SK-N-SH (cell line): ENCODE results near the gene PNMA1. TPM values are rescaled to one million over a fixed set of nuclear protein-coding genes. Genes with fewer than 3 reads are reported as not detected.

Source experiments
- CTCF ChIA-PET: fragments of 300-600, 350-600 bp; formaldehyde crosslinking; extraction: SDS; loops from one replicate; lab custom pipeline; 2021; lab: Yijun Ruan, JAX
- POLR2A ChIA-PET: fragments of 350-600 bp; sonication (Branson Sonifier 250); formaldehyde crosslinking; extraction: SDS; loops from one replicate; lab custom pipeline; 2020; ENCODE audit warnings: antibody characterized with exemption, inconsistent platforms; lab: Yijun Ruan, JAX
- DNase-seq: peaks from one replicate; pipeline ENCODE4 v3.0.0; 2012
- H2AFZ ChIP-seq: fragments of 200-600 bp; sonication (generic); 2 replicates; pipeline ENCODE4 v1.8.1; 2016; ENCODE audit warnings: antibody characterized with exemption, mild to moderate bottlenecking, low read depth
- H3F3A ChIP-seq: fragments of 200-600 bp; sonication (generic); replicated peaks from 2 replicates; pipeline ENCODE3; 2016; ENCODE audit warnings: antibody characterized with exemption, mild to moderate bottlenecking; ENCODE audit not compliant: insufficient read depth
- H3K27ac ChIP-seq, 2 experiments: fragments of 200-500 bp in 1 of 2; fragments of 200-600 bp in 1 of 2; sonication (Bioruptor generic) in 1 of 2; sonication (generic), shearing (Covaris generic) in 1 of 2; 2 replicates each; pipeline versions ENCODE4 v1.5.1 to v1.6.1; 2014 to 2016; ENCODE audit warnings: low read depth in 2 of 2, inconsistent platforms in 1 of 2, low read length in 1 of 2, mild to moderate bottlenecking in 1 of 2, mixed read lengths in 1 of 2
- H3K27me3 ChIP-seq: fragments of 200-600 bp; sonication (generic), shearing (Covaris generic); 2 replicates; pipeline ENCODE4 v1.6.1; 2016; ENCODE audit warnings: mixed run types; ENCODE audit not compliant: insufficient read depth
- H3K36me3 ChIP-seq, 2 experiments: fragments of 200-500 bp in 1 of 2; fragments of 200-600 bp in 1 of 2; sonication (Bioruptor generic) in 1 of 2; sonication (generic) in 1 of 2; replicated peaks in 1 of 2; 2 replicates each; pipeline versions ENCODE3 to v1.5.1; 2014 to 2016; ENCODE audit warnings: low read length in 1 of 2, mild to moderate bottlenecking in 1 of 2; ENCODE audit not compliant: insufficient read depth in 2 of 2, control insufficient read depth in 1 of 2
- H3K4me1 ChIP-seq, 2 experiments: fragments of 200-500 bp in 1 of 2; fragments of 200-600 bp in 1 of 2; sonication (Bioruptor generic) in 1 of 2; sonication (generic), shearing (Covaris generic) in 1 of 2; 2 replicates each; pipeline versions ENCODE4 v1.5.1 to v1.6.1; 2014 to 2016; ENCODE audit warnings: low read depth in 1 of 2, low read length in 1 of 2, mixed run types in 1 of 2; ENCODE audit not compliant: insufficient read depth in 2 of 2, control insufficient read depth in 1 of 2
- H3K4me2 ChIP-seq: fragments of 200-600 bp; sonication (generic), shearing (Covaris generic); 2 replicates; pipeline ENCODE4 v1.6.1; 2017; ENCODE audit warnings: mixed run types
- H3K4me3 ChIP-seq, 2 experiments: fragments of 200-500 bp in 1 of 2; fragments of 200-600 bp in 1 of 2; sonication (Bioruptor generic) in 1 of 2; sonication (generic), shearing (Covaris generic) in 1 of 2; 2 replicates each; pipeline versions ENCODE4 v1.5.1 to v1.8.1; 2014 to 2016; ENCODE audit warnings: low read depth in 2 of 2, inconsistent platforms in 1 of 2, low read length in 1 of 2, mild to moderate bottlenecking in 1 of 2, mixed read lengths in 1 of 2, moderate library complexity in 1 of 2
- H3K79me2 ChIP-seq: fragments of 200-600 bp; sonication (generic); 2 replicates; pipeline ENCODE4 v1.8.1; 2017; ENCODE audit warnings: mild to moderate bottlenecking; ENCODE audit not compliant: insufficient read depth
- H3K9ac ChIP-seq: fragments of 200-600 bp; sonication (generic); 2 replicates; pipeline ENCODE4 v1.6.1; 2017; ENCODE audit warnings: mixed run types
- H3K9me2 ChIP-seq: fragments of 200-600 bp; sonication (generic); 2 replicates; pipeline ENCODE4 v1.6.1; 2017; ENCODE audit warnings: mixed run types
- H3K9me3 ChIP-seq: fragments of 200-600 bp; sonication (generic); 2 replicates; pipeline ENCODE4 v1.6.1; 2017; ENCODE audit warnings: mixed run types, mild to moderate bottlenecking, moderate library complexity
- H4K20me1 ChIP-seq: fragments of 200-600 bp; sonication (generic); 2 replicates; pipeline ENCODE4 v1.6.1; 2017; ENCODE audit warnings: mild to moderate bottlenecking, mixed run types; ENCODE audit not compliant: insufficient read depth
- CHD2 ChIP-seq: fragments of 150-350 bp; IDR thresholded peaks from 2 replicates; pipeline ENCODE4 v1.6.1; 2018; ENCODE audit warnings: low read length; ENCODE audit not compliant: partially characterized antibody
- CTCF ChIP-seq: fragments of 200-600 bp; sonication (generic); IDR thresholded peaks from 2 replicates; pipeline ENCODE4 v1.6.1; 2017; ENCODE audit warnings: antibody characterized with exemption, mild to moderate bottlenecking, moderate library complexity
- ELF1 ChIP-seq: IDR thresholded peaks from 2 replicates; pipeline ENCODE4 v1.4.0; 2012
- EP300 ChIP-seq, 2 experiments: IDR thresholded peaks; 2 replicates each; pipeline versions ENCODE4 v1.4.0 to v1.6.1; 2012; ENCODE audit warnings: borderline replicate concordance in 1 of 2, low read depth in 1 of 2, low read length in 1 of 2
- FOXJ3 ChIP-seq: sonication (generic); formaldehyde crosslinking; IDR thresholded peaks from 2 replicates; pipeline ENCODE4 v1.5.1; 2020; ENCODE audit warnings: mild to moderate bottlenecking, missing genetic modification reagents
- GABPA ChIP-seq: IDR thresholded peaks from 2 replicates; pipeline ENCODE4 v1.4.0; 2012; ENCODE audit warnings: low read depth, mild to moderate bottlenecking
- JUND ChIP-seq: IDR thresholded peaks from 2 replicates; pipeline ENCODE4 v1.4.0; 2012
- MAX ChIP-seq: IDR thresholded peaks from 2 replicates; pipeline ENCODE4 v1.4.0; 2012; ENCODE audit warnings: low read depth
- MXI1 ChIP-seq: IDR thresholded peaks from 2 replicates; pipeline ENCODE4 v1.6.1; 2012; ENCODE audit warnings: mild to moderate bottlenecking, low read depth, low read length, improper control_type of control experiment
- NFIC ChIP-seq: IDR thresholded peaks from 2 replicates; pipeline ENCODE4 v1.4.0; 2012; ENCODE audit warnings: borderline replicate concordance
- NRF1 ChIP-seq: IDR thresholded peaks from 2 replicates; pipeline ENCODE4 v1.6.1; 2012; ENCODE audit warnings: low read depth, mild to moderate bottlenecking, low read length
- PBX3 ChIP-seq: IDR thresholded peaks from 2 replicates; pipeline ENCODE4; 2012
- POLR2AphosphoS5 ChIP-seq: IDR thresholded peaks from 2 replicates; pipeline ENCODE4 v1.6.1; 2012; ENCODE audit warnings: low read depth, low read length
- RAD21 ChIP-seq: IDR thresholded peaks from 2 replicates; pipeline ENCODE4 v1.6.1; 2012; ENCODE audit warnings: mild to moderate bottlenecking, low read length
- RCOR1 ChIP-seq: fragments of 150-350 bp; IDR thresholded peaks from 2 replicates; pipeline ENCODE4 v1.6.1; 2017; ENCODE audit warnings: antibody characterized with exemption, low read length
- RFX5 ChIP-seq: IDR thresholded peaks from 2 replicates; pipeline ENCODE4 v1.6.1; 2012; ENCODE audit warnings: mild to moderate bottlenecking, improper control_type of control experiment, low read length
- SMC3 ChIP-seq: IDR thresholded peaks from 2 replicates; pipeline ENCODE4 v1.6.1; 2012; ENCODE audit warnings: low read depth, low read length, improper control_type of control experiment
- TCF12 ChIP-seq: IDR thresholded peaks from 2 replicates; pipeline ENCODE4 v1.4.0; 2012
- TEAD4 ChIP-seq: IDR thresholded peaks from 2 replicates; pipeline ENCODE4 v1.4.0; 2012; ENCODE audit warnings: mild to moderate bottlenecking, borderline replicate concordance; ENCODE audit not compliant: insufficient read depth
- USF1 ChIP-seq: IDR thresholded peaks from 2 replicates; pipeline ENCODE4 v1.4.0; 2012; ENCODE audit warnings: low read depth, borderline replicate concordance
- WGBS: methylation state at CpG from one replicate; pipeline ENCODE4 v1.1.6; 2017; ENCODE audit warnings: low lambda C conversion rate; 5-methylcytosine and 5-hydroxymethylcytosine counted together
- polyA plus RNA-seq, 3 experiments: library from polyadenylated mRNA; depleted of rRNA; stranded (reverse); fragments of >200 nt; gene quantifications; 2 replicates each; pipeline ENCODE4 v1.2.3, GENCODE V29; 2012

Gene PNMA1
- polyA plus RNA-seq, 1 of the 3 experiments (the other 2 are of a cell fraction): 31.5 TPM

- H3K4me1 ChIP-seq: peaks cover 31 to 73% of the 10 kb centered on the region in 2 experiments; a peak in 3 of 4 replicates
- TF ChIP-seq SMC3: no peak
- TF ChIP-seq JUND: no peak
- TF ChIP-seq USF1: no peak
- no peak for TF ChIP-seq TCF12
- TF ChIP-seq GABPA: no peak
- no peak for TF ChIP-seq MAX
- TF ChIP-seq MXI1: no peak
- no peak for TF ChIP-seq NFIC
- TF ChIP-seq PBX3: no peak
- TF ChIP-seq EP300 (IDR thresholded peaks at IDR 0.05; ENCODE audit: borderline replicate concordance in 1 of 2, low read depth in 1 of 2, low read length in 1 of 2): no peak
- TF ChIP-seq RAD21: no peak
- no peak for TF ChIP-seq NRF1
- TF ChIP-seq RFX5: no peak
- TF ChIP-seq CTCF: no peak
- no peak for TF ChIP-seq ELF1
- no peak for TF ChIP-seq CHD2
- no peak for TF ChIP-seq TEAD4
- no peak for TF ChIP-seq FOXJ3
- TF ChIP-seq POLR2AphosphoS5: no peak
- TF ChIP-seq RCOR1: no peak
- CTCF ChIA-PET: interaction anchor here (0.7 to 5.7 kb wide), 7 partner anchors 8 to 100 kb away, joined by 3 to 27 read pairs (median 8); no protein-coding TSS in a partner anchor
- peak; percentile 44 for DNase-seq
- H3K4me2 ChIP-seq: peak overlapping the region; percentile 60
- no peaks in the 10 kb centered on the region for H3K9me3 ChIP-seq
- peak overlapping the region; percentile 23; the same call in 1 of the 2 replicates for H3K9ac ChIP-seq
- no peaks in the 10 kb centered on the region for H3K9me2 ChIP-seq
- H3F3A ChIP-seq: no peaks in the 10 kb centered on the region
- H3K27ac ChIP-seq: peak overlapping the region; percentile 9 to 20; a peak in 3 of 4 replicates
- peaks cover 78% of the 10 kb centered on the region for H3K79me2 ChIP-seq
- peaks cover 73% of the 10 kb centered on the region for H4K20me1 ChIP-seq
- H3K4me3 ChIP-seq: no peak overlapping the region
- 95% methylated on average over 10 of the region's 17 CpGs for WGBS
- no peak overlapping the region for H2AFZ ChIP-seq
- POLR2A ChIA-PET: no interaction called here
- no peaks in the 10 kb centered on the region for H3K27me3 ChIP-seq
- peaks cover 0 to 6% of the 10 kb centered on the region in 2 experiments for H3K36me3 ChIP-seq
Observed at GRCh38 chr14:73741876-73742519, 27.8 kb upstream of the PNMA1 start.
